Mammary epithelial cell (primary cell): ENCODE measurements around the gene XYLT1.

Experiments
- EZH2 ChIP-seq: IDR thresholded peaks from 2 replicates; pipeline ENCODE4 v1.6.1; 2012; ENCODE audit warnings: low read length, inconsistent platforms, borderline replicate concordance
- TF ChIP-seq, protein P1 (sequence below), 2 donors: IDR thresholded peaks in 1 of 2; conservative IDR thresholded peaks in 1 of 2; 2 replicates each; pipeline ENCODE4 v1.5.1; 2011 to 2012; ENCODE audit warnings: inconsistent platforms in 2 of 2, low read length in 2 of 2, mild to moderate bottlenecking in 2 of 2, control low read depth in 1 of 2, low read depth in 1 of 2; ENCODE audit not compliant: insufficient read depth in 1 of 2; ENCODE audit errors: extremely low read depth in 1 of 2

DNA sequence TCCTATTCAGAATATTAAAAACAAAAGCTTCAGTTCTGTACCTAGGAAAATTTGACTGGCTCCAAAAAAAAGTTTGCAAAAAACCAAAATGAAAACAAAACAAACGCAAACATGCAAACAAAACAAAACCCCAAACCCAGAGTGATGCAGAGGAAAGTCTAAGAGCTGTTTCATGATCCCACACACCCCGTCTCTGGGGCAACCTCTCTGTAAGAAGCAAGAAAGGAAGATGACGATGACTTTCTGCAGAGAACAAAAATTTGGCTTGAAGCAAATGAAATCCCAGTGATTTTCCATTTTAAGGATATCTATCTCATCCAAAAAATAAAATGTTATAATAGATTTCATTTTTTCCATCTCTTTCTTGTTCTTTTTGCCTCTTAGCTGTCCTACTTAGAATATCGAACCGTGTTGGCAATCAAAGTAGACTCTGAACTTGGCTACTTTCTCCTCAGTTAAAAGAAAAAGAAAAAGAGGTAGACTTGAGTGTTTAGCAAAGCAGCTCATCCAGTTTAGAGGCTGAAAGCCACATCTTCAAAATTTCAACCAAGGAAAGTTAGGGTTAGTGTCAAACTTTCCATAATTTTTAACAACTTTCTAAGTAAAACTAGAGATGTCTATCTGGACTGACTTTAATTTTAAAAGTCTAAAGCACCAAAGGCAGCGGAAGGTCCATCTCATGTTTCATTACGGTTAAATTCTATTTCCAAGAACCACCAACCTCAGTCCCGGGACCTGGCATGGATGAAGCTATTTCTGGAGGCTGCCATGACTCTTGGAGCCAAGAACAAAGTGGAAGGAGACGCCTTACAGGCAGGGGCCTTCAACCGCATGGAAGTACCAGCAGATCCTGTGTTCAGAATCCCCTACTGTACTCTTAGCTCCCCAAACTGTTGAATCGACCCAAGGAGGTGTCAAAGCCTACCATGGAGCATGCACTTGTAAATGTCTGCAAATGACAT lies 180.8 kb downstream of the XYLT1 start:
- no peak for TF ChIP-seq EZH2
- TF ChIP-seq, protein P1, sequence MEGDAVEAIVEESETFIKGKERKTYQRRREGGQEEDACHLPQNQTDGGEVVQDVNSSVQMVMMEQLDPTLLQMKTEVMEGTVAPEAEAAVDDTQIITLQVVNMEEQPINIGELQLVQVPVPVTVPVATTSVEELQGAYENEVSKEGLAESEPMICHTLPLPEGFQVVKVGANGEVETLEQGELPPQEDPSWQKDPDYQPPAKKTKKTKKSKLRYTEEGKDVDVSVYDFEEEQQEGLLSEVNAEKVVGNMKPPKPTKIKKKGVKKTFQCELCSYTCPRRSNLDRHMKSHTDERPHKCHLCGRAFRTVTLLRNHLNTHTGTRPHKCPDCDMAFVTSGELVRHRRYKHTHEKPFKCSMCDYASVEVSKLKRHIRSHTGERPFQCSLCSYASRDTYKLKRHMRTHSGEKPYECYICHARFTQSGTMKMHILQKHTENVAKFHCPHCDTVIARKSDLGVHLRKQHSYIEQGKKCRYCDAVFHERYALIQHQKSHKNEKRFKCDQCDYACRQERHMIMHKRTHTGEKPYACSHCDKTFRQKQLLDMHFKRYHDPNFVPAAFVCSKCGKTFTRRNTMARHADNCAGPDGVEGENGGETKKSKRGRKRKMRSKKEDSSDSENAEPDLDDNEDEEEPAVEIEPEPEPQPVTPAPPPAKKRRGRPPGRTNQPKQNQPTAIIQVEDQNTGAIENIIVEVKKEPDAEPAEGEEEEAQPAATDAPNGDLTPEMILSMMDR (conservative IDR thresholded peaks at IDR 0.05 in 1 of 2, IDR thresholded peaks at IDR 0.05 in 1 of 2; ENCODE audit: extremely low read depth in 1 of 2, insufficient read depth in 1 of 2, low read depth in 1 of 2, low read length in 2 of 2): no peak
